ENCODE data around the gene CLPTM1L.
"Not testable (repeated sequence)": the region's sequence is repeated elsewhere in the genome, so short reads cannot be mapped to it uniquely, and the experiment has no call there.

The CLPTM1L gene

GRCh38 chr5:1359031-1359645 is 14.2 kb upstream of the CLPTM1L start:
- no peak for DNase-seq

GRCh38 chr5:1358726-1359025 is 13.8 kb upstream of the CLPTM1L start:
- DNase-seq, result no peak

- no peak for DNase-seq
These were observed 13.2 kb upstream of the CLPTM1L start for GRCh38 chr5:1357946-1358725.

- DNase-seq, result no peak
These were observed 12.2 kb upstream of the CLPTM1L start for GRCh38 chr5:1356873-1357787.

GRCh38 chr5:1354576-1354975 is 9.7 kb upstream of the CLPTM1L start:
- DNase-seq, result no peak

GRCh38 chr5:1352231-1353219 is 7.6 kb upstream of the CLPTM1L start:
- no peak for DNase-seq

GRCh38 chr5:1351156-1351555 is 6.3 kb upstream of the CLPTM1L start:
- DNase-seq, result no peak

- DNase-seq, result no peak
These were observed 4.3 kb upstream of the CLPTM1L start for GRCh38 chr5:1349246-1349645.

GRCh38 chr5:1348986-1349245 is 4.0 kb upstream of the CLPTM1L start:
- DNase-seq, result no peak

GRCh38 chr5:1347571-1347970 is 2.7 kb upstream of the CLPTM1L start:
- no peak for DNase-seq

- no peak for DNase-seq
These were observed 1.9 kb upstream of the CLPTM1L start for GRCh38 chr5:1346627-1347440.

- DNase-seq, result no peak
These were observed 1.2 kb upstream of the CLPTM1L start for GRCh38 chr5:1345876-1346626.

- DNase-seq, result no peak
These were observed 683 bp downstream of the CLPTM1L start for GRCh38 chr5:1343931-1344901.

GRCh38 chr5:1343315-1343751 is 1.6 kb downstream of the CLPTM1L start:
- DNase-seq, result no peak

GRCh38 chr5:1342711-1343110 is 2.2 kb downstream of the CLPTM1L start:
- not testable (repeated sequence) for DNase-seq

- no peak for DNase-seq
These were observed 2.6 kb downstream of the CLPTM1L start for GRCh38 chr5:1342268-1342667.

GRCh38 chr5:1341863-1342262 is 3.0 kb downstream of the CLPTM1L start:
- DNase-seq, result no peak

- not testable (repeated sequence) for DNase-seq
These were observed 5.1 kb downstream of the CLPTM1L start for GRCh38 chr5:1339818-1340210.

GRCh38 chr5:1339139-1339817 is 5.6 kb downstream of the CLPTM1L start:
- not testable (repeated sequence) for DNase-seq
